GM12892 (cell line): Measurements from ENCODE around the gene RTL10.

Experiments
- POLR2A ChIP-seq: IDR thresholded peaks from 2 replicates; pipeline ENCODE4 v1.6.1; 2011; ENCODE audit warnings: low read depth, low read length, control low read depth
- POLR2AphosphoS5 ChIP-seq: IDR thresholded peaks from 2 replicates; pipeline ENCODE4 v1.6.1; 2011; ENCODE audit warnings: low read depth, low read length, control low read depth
- TAF1 ChIP-seq: IDR thresholded peaks from 2 replicates; pipeline ENCODE4 v1.6.1; 2011; ENCODE audit warnings: low read depth, mild to moderate bottlenecking, control low read depth, low read length, borderline replicate concordance

- TF ChIP-seq POLR2A (no peak), POLR2AphosphoS5 (no peak), TAF1 (no peak)
Observed at GRCh38 chr22:19811211-19811621, 43.5 kb downstream of the RTL10 start.
